Measurements from ENCODE around the gene CCND1.

Gene CCND1

GRCh38 chr11:69651834-69652620 lies 11.1 kb downstream of the CCND1 start:
- in situ Hi-C loops (cut with HindIII; ENCODE audit: low sequenced_read_pairs): no loop called here

GRCh38 chr11:69652999-69653398 lies 12.0 kb downstream of the CCND1 start:
- in situ Hi-C loops (cut with HindIII; ENCODE audit: low sequenced_read_pairs): no loop called here

- in situ Hi-C loops (cut with HindIII; ENCODE audit: low sequenced_read_pairs): no loop called here
These were observed 12.5 kb downstream of the CCND1 start for GRCh38 chr11:69653406-69653960.

GRCh38 chr11:69654001-69654659 lies 13.2 kb downstream of the CCND1 start:
- in situ Hi-C loops (cut with HindIII; ENCODE audit: low sequenced_read_pairs): no loop called here

GRCh38 chr11:69654660-69655478 lies 13.9 kb downstream of the CCND1 start:
- in situ Hi-C loops (cut with HindIII; ENCODE audit: low sequenced_read_pairs): loop anchor here (5.0 kb wide), 1 partner anchor 548 kb away; no protein-coding TSS in a partner anchor

GRCh38 chr11:69655479-69656428 lies 14.8 kb downstream of the CCND1 start:
- in situ Hi-C loops (cut with HindIII; ENCODE audit: low sequenced_read_pairs): loop anchor here (5.0 kb wide), 1 partner anchor 548 kb away; no protein-coding TSS in a partner anchor

- in situ Hi-C loops (cut with HindIII; ENCODE audit: low sequenced_read_pairs): loop anchor here (5.0 kb wide), 1 partner anchor 549 kb away; no protein-coding TSS in a partner anchor
These were observed 15.8 kb downstream of the CCND1 start for GRCh38 chr11:69656536-69657455.

- in situ Hi-C loops (cut with HindIII; ENCODE audit: low sequenced_read_pairs): loop anchor here (5.0 kb wide), 1 partner anchor 550 kb away; no protein-coding TSS in a partner anchor
These were observed 16.5 kb downstream of the CCND1 start for GRCh38 chr11:69657456-69657910.

- in situ Hi-C loops (cut with HindIII; ENCODE audit: low sequenced_read_pairs): loop anchor here (5.0 kb wide), 1 partner anchor 551 kb away; no protein-coding TSS in a partner anchor
These were observed 17.1 kb downstream of the CCND1 start for GRCh38 chr11:69657911-69658625.

GRCh38 chr11:69658626-69659450 lies 17.9 kb downstream of the CCND1 start:
- in situ Hi-C loops (cut with HindIII; ENCODE audit: low sequenced_read_pairs): loop anchor here (5.0 kb wide), 1 partner anchor 552 kb away; no protein-coding TSS in a partner anchor

GRCh38 chr11:69659591-69659990 lies 18.6 kb downstream of the CCND1 start:
- in situ Hi-C loops (cut with HindIII; ENCODE audit: low sequenced_read_pairs): loop anchor here (5.0 kb wide), 1 partner anchor 552 kb away; no protein-coding TSS in a partner anchor

GRCh38 chr11:69660001-69660500 lies 19.1 kb downstream of the CCND1 start:
- in situ Hi-C loops (cut with HindIII; ENCODE audit: low sequenced_read_pairs): no loop called here

- in situ Hi-C loops (cut with HindIII; ENCODE audit: low sequenced_read_pairs): no loop called here
These were observed 20.4 kb downstream of the CCND1 start for GRCh38 chr11:69661413-69661715.

GRCh38 chr11:69662021-69662698 lies 21.2 kb downstream of the CCND1 start:
- in situ Hi-C loops (cut with HindIII; ENCODE audit: low sequenced_read_pairs): no loop called here

- in situ Hi-C loops (cut with HindIII; ENCODE audit: low sequenced_read_pairs): no loop called here
These were observed 21.9 kb downstream of the CCND1 start for GRCh38 chr11:69662806-69663205.

GRCh38 chr11:69663326-69663725 lies 22.4 kb downstream of the CCND1 start:
- in situ Hi-C loops (cut with HindIII; ENCODE audit: low sequenced_read_pairs): no loop called here

All from endothelial cell of hepatic sinusoid (primary cell).